OCI-LY7 (cell line): Measurements from ENCODE around the gene DMD. TPM values are rescaled to one million over a fixed set of nuclear protein-coding genes. Genes with fewer than 3 reads are reported as not detected.

Experiments
- BruUV-seq: library from RNA; stranded (reverse); fragments of 400-500 nt; replicated peaks from 2 replicates; lab custom pipeline; 2021; lab: Mats Ljungman, UMichigan
- CTCF ChIA-PET: fragments of 300-600 bp; sonication (Branson Sonifier 250); formaldehyde crosslinking; loops from one replicate; lab custom pipeline; 2022; ENCODE audit warnings: antibody characterized with exemption; ENCODE audit not compliant: unreplicated experiment; lab: Charles Lee
- POLR2A ChIA-PET: fragments of 300-600 bp; sonication (Branson Sonifier 250); formaldehyde crosslinking; loops from one replicate; lab custom pipeline; 2022; ENCODE audit warnings: antibody characterized with exemption; lab: Charles Lee
- DNase-seq: peaks from one replicate; pipeline ENCODE4 v3.0.0-alpha.2; 2015; ENCODE audit warnings: low spot score
- H2AFZ ChIP-seq: fragments of 200-600 bp; sonication (generic), shearing (Covaris generic); 2 replicates; pipeline ENCODE4 v1.6.1; 2014; ENCODE audit warnings: mild to moderate bottlenecking, antibody characterized with exemption, low read length, moderate library complexity
- H3K27ac ChIP-seq: fragments of 200-600 bp; sonication (generic); 2 replicates; pipeline ENCODE4 v1.5.1; 2014; ENCODE audit warnings: mixed run types, low read depth, mild to moderate bottlenecking, moderate library complexity, low read length, inconsistent platforms; ENCODE audit not compliant: poor library complexity, severe bottlenecking
- H3K36me3 ChIP-seq: fragments of 200-600 bp; sonication (generic); 2 replicates; pipeline ENCODE4 v1.6.1; 2014; ENCODE audit warnings: mild to moderate bottlenecking, antibody characterized with exemption, low read length, moderate library complexity, mixed read lengths; ENCODE audit not compliant: insufficient read depth
- H3K4me1 ChIP-seq: fragments of 200-600 bp; sonication (generic); 2 replicates; pipeline ENCODE4 v1.5.1; 2014; ENCODE audit warnings: mild to moderate bottlenecking, low read length; ENCODE audit not compliant: insufficient read depth, poor library complexity, severe bottlenecking
- H3K4me2 ChIP-seq: fragments of 200-600 bp; sonication (generic); 2 replicates; pipeline ENCODE4 v1.6.1; 2014; ENCODE audit warnings: mild to moderate bottlenecking, low read length
- H3K4me3 ChIP-seq: fragments of 200-600 bp; sonication (generic); 2 replicates; pipeline ENCODE4 v1.5.1; 2014; ENCODE audit warnings: mild to moderate bottlenecking, low read depth, low read length; ENCODE audit not compliant: poor library complexity, severe bottlenecking
- H3K79me2 ChIP-seq: fragments of 200-600 bp; sonication (generic); 2 replicates; pipeline ENCODE4 v1.6.1; 2016; ENCODE audit warnings: low read depth, mild to moderate bottlenecking, low read length, moderate library complexity, mixed read lengths; ENCODE audit not compliant: insufficient read depth
- H3K9me2 ChIP-seq: fragments of 200-600 bp; sonication (generic); 2 replicates; pipeline ENCODE4 v1.6.1; 2016; ENCODE audit warnings: mild to moderate bottlenecking, low read length, mixed read lengths; ENCODE audit not compliant: insufficient read depth
- H3K9me3 ChIP-seq: fragments of 200-600 bp; sonication (generic); 2 replicates; pipeline ENCODE4 v1.6.1; 2014; ENCODE audit warnings: mild to moderate bottlenecking, mixed run types, low read length, mixed read lengths
- H4K20me1 ChIP-seq: fragments of 200-600 bp; sonication (generic); 2 replicates; pipeline ENCODE4 v1.6.1; 2014; ENCODE audit warnings: mild to moderate bottlenecking, antibody characterized with exemption, low read length, moderate library complexity, mixed read lengths; ENCODE audit not compliant: insufficient read depth
- EZH2phosphoT487 ChIP-seq: fragments of 200-600 bp; sonication (generic); IDR thresholded peaks from 2 replicates; pipeline ENCODE4 v1.6.1; 2018; ENCODE audit warnings: low read depth, borderline replicate concordance, mild to moderate bottlenecking, mixed run types, antibody characterized with exemption, low read length, moderate library complexity, mixed read lengths
- intact Hi-C: fragments of 100-400 bp; cut with micrococcal nuclease; formaldehyde crosslinking; loops from one replicate; pipeline ENCODE4 v1.10.0; 2022; ENCODE audit not compliant: unreplicated experiment
- total RNA-seq, 2 experiments: library from RNA; depleted of rRNA in 1 of 2; stranded (reverse); fragments of >200 nt in 1 of 2; shearing (Covaris generic) in 1 of 2; gene quantifications; 2 replicates each; pipeline ENCODE4 v1.2.3, GENCODE V29; 2014 to 2022
- TF ChIP-seq, protein P1 (sequence below): fragments of 200-600 bp; sonication (generic); conservative IDR thresholded peaks from 2 replicates; pipeline ENCODE4 v1.5.1; 2014; ENCODE audit warnings: mild to moderate bottlenecking, antibody characterized with exemption, low read length, moderate library complexity, mixed read lengths

The DMD gene
- total RNA-seq, 2 experiments from 2014 or later, result 20.5 to 61.4 TPM

DNA sequence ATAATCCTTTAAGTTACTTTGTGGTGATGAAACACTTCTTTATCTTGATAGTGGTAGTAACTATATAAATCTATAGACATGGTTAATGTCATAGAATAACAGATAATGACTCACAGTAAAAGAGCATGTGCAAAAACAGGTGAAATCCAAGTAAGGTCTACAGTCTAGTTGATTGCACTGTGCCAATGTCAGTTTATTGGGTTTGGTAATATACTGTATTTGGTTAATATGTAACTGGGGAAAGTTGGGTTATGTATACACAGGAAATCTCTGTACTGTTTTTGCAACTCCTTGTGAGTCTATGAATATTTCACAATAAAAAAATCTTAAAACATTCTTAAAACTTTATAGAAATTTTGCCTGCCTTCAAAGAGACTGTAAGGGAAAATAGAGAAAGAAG is 1071.9 kb downstream of the DMD start:
- intact Hi-C loops, result no loop called here
- Histone ChIP-seq H3K79me2 (no peaks in the 10 kb centered on the region), H3K27ac (no peak overlapping the region), H3K9me2 (no peaks in the 10 kb centered on the region), H4K20me1 (no peaks in the 10 kb centered on the region), H3K4me1 (no peaks in the 10 kb centered on the region), H3K4me2 (no peak overlapping the region), H3K4me3 (no peak overlapping the region), H3K36me3 (no peaks in the 10 kb centered on the region), H2AFZ (no peak overlapping the region), H3K9me3 (no peaks in the 10 kb centered on the region)
- no peak for DNase-seq
- no peak for TF ChIP-seq EZH2phosphoT487
- TF ChIP-seq, protein P1, sequence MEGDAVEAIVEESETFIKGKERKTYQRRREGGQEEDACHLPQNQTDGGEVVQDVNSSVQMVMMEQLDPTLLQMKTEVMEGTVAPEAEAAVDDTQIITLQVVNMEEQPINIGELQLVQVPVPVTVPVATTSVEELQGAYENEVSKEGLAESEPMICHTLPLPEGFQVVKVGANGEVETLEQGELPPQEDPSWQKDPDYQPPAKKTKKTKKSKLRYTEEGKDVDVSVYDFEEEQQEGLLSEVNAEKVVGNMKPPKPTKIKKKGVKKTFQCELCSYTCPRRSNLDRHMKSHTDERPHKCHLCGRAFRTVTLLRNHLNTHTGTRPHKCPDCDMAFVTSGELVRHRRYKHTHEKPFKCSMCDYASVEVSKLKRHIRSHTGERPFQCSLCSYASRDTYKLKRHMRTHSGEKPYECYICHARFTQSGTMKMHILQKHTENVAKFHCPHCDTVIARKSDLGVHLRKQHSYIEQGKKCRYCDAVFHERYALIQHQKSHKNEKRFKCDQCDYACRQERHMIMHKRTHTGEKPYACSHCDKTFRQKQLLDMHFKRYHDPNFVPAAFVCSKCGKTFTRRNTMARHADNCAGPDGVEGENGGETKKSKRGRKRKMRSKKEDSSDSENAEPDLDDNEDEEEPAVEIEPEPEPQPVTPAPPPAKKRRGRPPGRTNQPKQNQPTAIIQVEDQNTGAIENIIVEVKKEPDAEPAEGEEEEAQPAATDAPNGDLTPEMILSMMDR, result no peak
- no TSS peak for BruUV-seq
- ChIA-PET POLR2A (no interaction called here), CTCF (no interaction called here)

- Histone ChIP-seq H3K79me2 (no peaks in the 10 kb centered on the region), H3K9me3 (no peaks in the 10 kb centered on the region), H3K36me3 (no peaks in the 10 kb centered on the region), H3K27ac (no peak overlapping the region), H3K9me2 (no peaks in the 10 kb centered on the region), H3K4me2 (no peak overlapping the region), H2AFZ (no peak overlapping the region), H4K20me1 (no peaks in the 10 kb centered on the region), H3K4me1 (no peaks in the 10 kb centered on the region), H3K4me3 (no peak overlapping the region)
- peak; percentile 0 for DNase-seq
- ChIA-PET CTCF (no interaction called here), POLR2A (no interaction called here)
- BruUV-seq, result no TSS peak
- TF ChIP-seq, protein P1, result no peak
- no peak for TF ChIP-seq EZH2phosphoT487
- intact Hi-C loops, result no loop called here
Observed at GRCh38 chrX:32137525-32137924, 1073.8 kb downstream of the DMD start.

DNA sequence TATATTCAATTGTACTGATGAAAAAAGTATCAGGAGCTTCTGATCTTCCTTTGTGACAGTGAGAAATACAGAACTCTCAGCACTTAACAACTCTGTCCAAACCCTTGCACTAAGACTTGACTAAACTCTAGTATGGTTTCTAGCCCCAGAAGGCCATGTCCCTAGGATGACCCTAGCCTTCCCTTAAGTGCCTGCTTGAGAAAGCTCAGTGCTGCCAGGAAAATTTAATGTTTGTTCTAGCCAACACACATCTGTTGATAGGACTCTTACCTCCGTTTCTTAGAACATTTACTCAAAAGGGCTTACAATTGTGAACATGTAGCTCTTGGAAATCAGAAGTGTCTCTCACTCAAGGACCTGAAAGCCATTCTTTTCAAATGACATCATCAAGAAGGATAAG is 1084.4 kb downstream of the DMD start:
- DNase-seq, result no peak
- POLR2A ChIA-PET, result interaction anchor here (0.6 kb wide), 1 partner anchor 124 kb away, joined by 4 read pairs; no protein-coding TSS in a partner anchor
- TF ChIP-seq, protein P1, result no peak
- no peak for TF ChIP-seq EZH2phosphoT487

More for the DNA sequence above, 1084.4 kb downstream of the DMD start:
- BruUV-seq, result no TSS peak
- Histone ChIP-seq H3K4me2 (no peak overlapping the region), H3K4me3 (no peak overlapping the region), H4K20me1 (no peaks in the 10 kb centered on the region), H3K36me3 (no peaks in the 10 kb centered on the region), H3K27ac (no peak overlapping the region), H2AFZ (no peak overlapping the region), H3K79me2 (no peaks in the 10 kb centered on the region), H3K4me1 (no peaks in the 10 kb centered on the region), H3K9me2 (no peaks in the 10 kb centered on the region), H3K9me3 (no peaks in the 10 kb centered on the region)
- CTCF ChIA-PET, result interaction anchor here (0.5 kb wide), 1 partner anchor 258 kb away, joined by 3 read pairs; no protein-coding TSS in a partner anchor
- intact Hi-C loops, result loop anchor here (10.0 kb wide), 1 partner anchor 58 kb away; no protein-coding TSS in a partner anchor
